OCI-LY7 (cell line): ENCODE measurements around the gene MACO1. TPM values are rescaled to one million over a fixed set of nuclear protein-coding genes. Genes with fewer than 3 reads are reported as not detected.

Source experiments
- BruUV-seq: library from RNA; stranded (reverse); fragments of 400-500 nt; replicated peaks from 2 replicates; lab custom pipeline; 2021; lab: Mats Ljungman, UMichigan
- CTCF ChIA-PET: fragments of 300-600 bp; sonication (Branson Sonifier 250); formaldehyde crosslinking; loops from one replicate; lab custom pipeline; 2022; ENCODE audit warnings: antibody characterized with exemption; ENCODE audit not compliant: unreplicated experiment; lab: Charles Lee
- POLR2A ChIA-PET: fragments of 300-600 bp; sonication (Branson Sonifier 250); formaldehyde crosslinking; loops from one replicate; lab custom pipeline; 2022; ENCODE audit warnings: antibody characterized with exemption; lab: Charles Lee
- DNase-seq: peaks from one replicate; pipeline ENCODE4 v3.0.0-alpha.2; 2015; ENCODE audit warnings: low spot score
- H2AFZ ChIP-seq: fragments of 200-600 bp; sonication (generic), shearing (Covaris generic); 2 replicates; pipeline ENCODE4 v1.6.1; 2014; ENCODE audit warnings: mild to moderate bottlenecking, antibody characterized with exemption, low read length, moderate library complexity
- H3K27ac ChIP-seq: fragments of 200-600 bp; sonication (generic); 2 replicates; pipeline ENCODE4 v1.5.1; 2014; ENCODE audit warnings: mixed run types, low read depth, mild to moderate bottlenecking, moderate library complexity, low read length, inconsistent platforms; ENCODE audit not compliant: poor library complexity, severe bottlenecking
- H3K36me3 ChIP-seq: fragments of 200-600 bp; sonication (generic); 2 replicates; pipeline ENCODE4 v1.6.1; 2014; ENCODE audit warnings: mild to moderate bottlenecking, antibody characterized with exemption, low read length, moderate library complexity, mixed read lengths; ENCODE audit not compliant: insufficient read depth
- H3K4me1 ChIP-seq: fragments of 200-600 bp; sonication (generic); 2 replicates; pipeline ENCODE4 v1.5.1; 2014; ENCODE audit warnings: mild to moderate bottlenecking, low read length; ENCODE audit not compliant: insufficient read depth, poor library complexity, severe bottlenecking
- H3K4me2 ChIP-seq: fragments of 200-600 bp; sonication (generic); 2 replicates; pipeline ENCODE4 v1.6.1; 2014; ENCODE audit warnings: mild to moderate bottlenecking, low read length
- H3K4me3 ChIP-seq: fragments of 200-600 bp; sonication (generic); 2 replicates; pipeline ENCODE4 v1.5.1; 2014; ENCODE audit warnings: mild to moderate bottlenecking, low read depth, low read length; ENCODE audit not compliant: poor library complexity, severe bottlenecking
- H3K79me2 ChIP-seq: fragments of 200-600 bp; sonication (generic); 2 replicates; pipeline ENCODE4 v1.6.1; 2016; ENCODE audit warnings: low read depth, mild to moderate bottlenecking, low read length, moderate library complexity, mixed read lengths; ENCODE audit not compliant: insufficient read depth
- H3K9me2 ChIP-seq: fragments of 200-600 bp; sonication (generic); 2 replicates; pipeline ENCODE4 v1.6.1; 2016; ENCODE audit warnings: mild to moderate bottlenecking, low read length, mixed read lengths; ENCODE audit not compliant: insufficient read depth
- H3K9me3 ChIP-seq: fragments of 200-600 bp; sonication (generic); 2 replicates; pipeline ENCODE4 v1.6.1; 2014; ENCODE audit warnings: mild to moderate bottlenecking, mixed run types, low read length, mixed read lengths
- H4K20me1 ChIP-seq: fragments of 200-600 bp; sonication (generic); 2 replicates; pipeline ENCODE4 v1.6.1; 2014; ENCODE audit warnings: mild to moderate bottlenecking, antibody characterized with exemption, low read length, moderate library complexity, mixed read lengths; ENCODE audit not compliant: insufficient read depth
- EZH2phosphoT487 ChIP-seq: fragments of 200-600 bp; sonication (generic); IDR thresholded peaks from 2 replicates; pipeline ENCODE4 v1.6.1; 2018; ENCODE audit warnings: low read depth, borderline replicate concordance, mild to moderate bottlenecking, mixed run types, antibody characterized with exemption, low read length, moderate library complexity, mixed read lengths
- intact Hi-C: fragments of 100-400 bp; cut with micrococcal nuclease; formaldehyde crosslinking; loops from one replicate; pipeline ENCODE4 v1.10.0; 2022; ENCODE audit not compliant: unreplicated experiment
- total RNA-seq, 2 experiments: library from RNA; depleted of rRNA in 1 of 2; stranded (reverse); fragments of >200 nt in 1 of 2; shearing (Covaris generic) in 1 of 2; gene quantifications; 2 replicates each; pipeline ENCODE4 v1.2.3, GENCODE V29; 2014 to 2022
- TF ChIP-seq, protein P1 (sequence below): fragments of 200-600 bp; sonication (generic); conservative IDR thresholded peaks from 2 replicates; pipeline ENCODE4 v1.5.1; 2014; ENCODE audit warnings: mild to moderate bottlenecking, antibody characterized with exemption, low read length, moderate library complexity, mixed read lengths

MACO1 gene
- total RNA-seq, 2 experiments from 2014 or later, result 11.8 to 18.6 TPM

DNA sequence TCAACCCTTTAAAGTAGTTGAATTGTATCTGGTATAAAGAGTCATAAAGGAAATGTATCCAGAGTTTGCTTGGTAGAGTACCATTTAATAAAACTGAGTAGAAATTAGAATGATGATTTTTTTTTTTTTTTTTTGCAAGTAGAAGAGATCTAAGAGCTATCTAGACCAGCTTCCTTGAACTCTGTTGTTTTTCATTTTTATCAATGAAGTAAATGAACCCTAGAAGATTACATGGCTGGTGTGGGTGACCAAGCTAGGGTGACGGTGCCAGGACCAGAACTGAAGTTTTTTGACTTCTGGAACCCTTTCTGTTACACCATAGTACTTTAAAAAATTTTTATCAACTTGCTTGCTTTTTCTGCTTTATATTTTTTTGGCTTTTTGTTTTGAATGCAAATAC lies 36.9 kb downstream of the MACO1 start:
- H3K36me3 ChIP-seq, result peaks cover 13% of the 10 kb centered on the region
- no peak overlapping the region for H3K27ac ChIP-seq
- no peak overlapping the region for H3K4me2 ChIP-seq
- no peak overlapping the region for H2AFZ ChIP-seq
- ChIA-PET POLR2A (interaction anchor here (0.6 to 0.7 kb wide), 4 partner anchors 17 to 371 kb away, joined by 3 to 5 read pairs (median 3); no protein-coding TSS in a partner anchor), CTCF (no interaction called here)
- no peaks in the 10 kb centered on the region for H3K9me2 ChIP-seq
- no peak overlapping the region for H3K4me3 ChIP-seq
- TF ChIP-seq, protein P1, sequence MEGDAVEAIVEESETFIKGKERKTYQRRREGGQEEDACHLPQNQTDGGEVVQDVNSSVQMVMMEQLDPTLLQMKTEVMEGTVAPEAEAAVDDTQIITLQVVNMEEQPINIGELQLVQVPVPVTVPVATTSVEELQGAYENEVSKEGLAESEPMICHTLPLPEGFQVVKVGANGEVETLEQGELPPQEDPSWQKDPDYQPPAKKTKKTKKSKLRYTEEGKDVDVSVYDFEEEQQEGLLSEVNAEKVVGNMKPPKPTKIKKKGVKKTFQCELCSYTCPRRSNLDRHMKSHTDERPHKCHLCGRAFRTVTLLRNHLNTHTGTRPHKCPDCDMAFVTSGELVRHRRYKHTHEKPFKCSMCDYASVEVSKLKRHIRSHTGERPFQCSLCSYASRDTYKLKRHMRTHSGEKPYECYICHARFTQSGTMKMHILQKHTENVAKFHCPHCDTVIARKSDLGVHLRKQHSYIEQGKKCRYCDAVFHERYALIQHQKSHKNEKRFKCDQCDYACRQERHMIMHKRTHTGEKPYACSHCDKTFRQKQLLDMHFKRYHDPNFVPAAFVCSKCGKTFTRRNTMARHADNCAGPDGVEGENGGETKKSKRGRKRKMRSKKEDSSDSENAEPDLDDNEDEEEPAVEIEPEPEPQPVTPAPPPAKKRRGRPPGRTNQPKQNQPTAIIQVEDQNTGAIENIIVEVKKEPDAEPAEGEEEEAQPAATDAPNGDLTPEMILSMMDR, result no peak
- TF ChIP-seq EZH2phosphoT487, result no peak
- H4K20me1 ChIP-seq, result no peaks in the 10 kb centered on the region
- H3K79me2 ChIP-seq, result no peaks in the 10 kb centered on the region
- intact Hi-C loops, result no loop called here
- BruUV-seq, result no TSS peak
- H3K4me1 ChIP-seq, result no peaks in the 10 kb centered on the region
- no peak for DNase-seq
- H3K9me3 ChIP-seq, result no peaks in the 10 kb centered on the region

DNA sequence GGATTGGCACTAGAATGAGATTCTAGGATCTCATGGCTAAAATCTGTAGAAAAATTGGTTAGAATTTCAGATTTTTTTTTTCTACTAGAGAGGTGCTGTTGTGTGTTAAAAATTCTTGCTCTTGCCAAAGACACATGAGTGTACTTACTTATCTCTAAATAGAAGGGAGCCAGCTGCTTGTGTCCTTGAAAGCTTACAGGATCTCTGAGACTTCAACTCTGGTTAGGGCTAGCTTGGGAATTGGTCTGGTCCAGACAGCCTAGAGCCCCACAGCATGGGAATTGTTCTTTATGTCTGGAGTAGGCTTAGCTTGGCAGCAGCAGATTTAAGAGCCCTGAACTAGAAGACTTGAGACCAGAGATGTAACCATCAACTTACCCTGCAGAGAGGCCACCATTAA lies 37.3 kb downstream of the MACO1 start:
- H4K20me1 ChIP-seq, result no peaks in the 10 kb centered on the region
- no peaks in the 10 kb centered on the region for H3K9me2 ChIP-seq
- BruUV-seq, result no TSS peak
- no peak for DNase-seq
- no peak overlapping the region for H3K27ac ChIP-seq
- H2AFZ ChIP-seq, result no peak overlapping the region
- H3K4me1 ChIP-seq, result no peaks in the 10 kb centered on the region
- no peak overlapping the region for H3K4me3 ChIP-seq
- H3K9me3 ChIP-seq, result no peaks in the 10 kb centered on the region
- peaks cover 13% of the 10 kb centered on the region for H3K36me3 ChIP-seq
- POLR2A ChIA-PET, result interaction anchor here (0.6 to 0.7 kb wide), 3 partner anchors 18 to 372 kb away, joined by 3 to 5 read pairs (median 3); no protein-coding TSS in a partner anchor
- CTCF ChIA-PET, result no interaction called here
- H3K4me2 ChIP-seq, result no peak overlapping the region
- H3K79me2 ChIP-seq, result no peaks in the 10 kb centered on the region
- intact Hi-C loops, result no loop called here
- no peak for TF ChIP-seq EZH2phosphoT487
- TF ChIP-seq, protein P1, result no peak

DNA sequence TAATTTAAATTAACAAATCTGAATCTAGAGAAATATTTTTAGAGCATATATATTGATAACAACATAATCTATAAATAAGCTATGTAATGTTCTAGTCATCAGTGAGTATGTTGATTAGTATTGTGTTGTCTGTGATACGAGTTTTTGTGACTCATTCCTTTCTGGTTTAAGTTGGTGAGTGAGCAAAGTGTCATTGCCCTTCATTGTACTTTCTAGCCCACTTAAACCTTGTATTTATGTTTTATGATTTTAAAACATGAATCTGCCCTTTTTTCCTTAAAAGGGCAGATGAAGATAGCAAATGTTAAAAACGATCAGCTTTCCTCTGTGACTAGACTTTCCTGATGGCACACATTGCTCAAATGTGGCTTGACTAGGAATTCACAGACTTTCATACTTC lies 38.5 kb downstream of the MACO1 start:
- Histone ChIP-seq H3K4me1 (no peaks in the 10 kb centered on the region), H4K20me1 (no peaks in the 10 kb centered on the region), H3K79me2 (no peaks in the 10 kb centered on the region), H3K4me2 (no peak overlapping the region), H3K36me3 (peaks cover 13% of the 10 kb centered on the region), H3K9me2 (no peaks in the 10 kb centered on the region), H3K9me3 (no peaks in the 10 kb centered on the region), H3K27ac (no peak overlapping the region), H2AFZ (no peak overlapping the region), H3K4me3 (no peak overlapping the region)
- TF ChIP-seq, protein P1, result no peak
- no peak for TF ChIP-seq EZH2phosphoT487
- BruUV-seq, result no TSS peak
- DNase-seq, result no peak
- intact Hi-C loops, result no loop called here
- CTCF ChIA-PET, result no interaction called here
- POLR2A ChIA-PET, result interaction anchor here (0.6 kb wide), 1 partner anchor 1558 kb away, joined by 3 read pairs; no protein-coding TSS in a partner anchor
